Lung microvascular endothelial cell (primary cell): ENCODE results near the gene C16orf78. TPM values are rescaled to one million over a fixed set of nuclear protein-coding genes. Genes with fewer than 3 reads are reported as not detected.

Experiments used
- DNase-seq, 2 donors: peaks; one replicate each; pipeline versions ENCODE4 v3.0.0 to v3.0.0-alpha.2; 2010; ENCODE audit warnings: low read depth in 2 of 2
- total RNA-seq: library from RNA; depleted of rRNA; stranded (reverse); fragments of >200 nt; gene quantifications from 2 replicates; pipeline ENCODE4 v1.2.1, GENCODE V29; 2014

Gene C16orf78, protein sequence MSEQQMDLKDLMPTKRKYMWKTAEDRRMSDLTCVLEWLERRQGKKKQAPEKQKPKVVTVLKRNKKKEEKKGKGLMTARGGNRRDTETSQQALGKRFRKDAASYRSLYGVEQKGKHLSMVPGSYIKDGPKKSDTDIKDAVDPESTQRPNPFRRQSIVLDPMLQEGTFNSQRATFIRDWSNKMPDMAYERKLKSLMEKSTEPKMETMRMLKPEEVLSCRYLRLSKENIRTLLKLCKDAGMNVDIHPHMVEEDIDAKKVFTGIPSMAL
- not detected in 2 replicates for total RNA-seq

GRCh38 chr16:49373504-49373903 lies at the start of gene C16orf78:
Gene C16orf78, plus strand, starts transcription at chr16:49373804. Its CDS starts 136 bp downstream, at chr16:49373940.
- no peak for DNase-seq

- no peak for DNase-seq
Measured at GRCh38 chr16:49324703-49325102, 48.9 kb upstream of the C16orf78 start.

DNA sequence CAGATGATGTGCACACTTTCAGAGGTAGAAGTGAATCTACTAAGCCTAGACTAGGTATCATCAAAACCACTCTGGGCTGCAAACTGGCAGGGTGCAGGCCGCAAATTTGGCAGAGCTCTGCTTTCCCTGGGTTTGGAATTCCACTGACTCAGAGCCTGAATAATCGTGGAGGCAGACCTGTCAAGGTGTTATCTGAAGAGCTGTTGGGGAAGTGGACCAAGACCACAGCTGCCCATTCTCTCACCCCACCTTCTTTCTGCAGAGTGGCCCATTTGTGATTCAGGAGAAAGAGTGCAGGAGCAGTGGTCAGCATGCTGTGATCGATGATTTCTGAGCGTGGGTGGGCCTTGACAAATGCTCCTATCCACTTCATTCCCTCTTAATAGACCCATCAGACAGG lies 46.1 kb upstream of the C16orf78 start:
- no peak for DNase-seq

DNA sequence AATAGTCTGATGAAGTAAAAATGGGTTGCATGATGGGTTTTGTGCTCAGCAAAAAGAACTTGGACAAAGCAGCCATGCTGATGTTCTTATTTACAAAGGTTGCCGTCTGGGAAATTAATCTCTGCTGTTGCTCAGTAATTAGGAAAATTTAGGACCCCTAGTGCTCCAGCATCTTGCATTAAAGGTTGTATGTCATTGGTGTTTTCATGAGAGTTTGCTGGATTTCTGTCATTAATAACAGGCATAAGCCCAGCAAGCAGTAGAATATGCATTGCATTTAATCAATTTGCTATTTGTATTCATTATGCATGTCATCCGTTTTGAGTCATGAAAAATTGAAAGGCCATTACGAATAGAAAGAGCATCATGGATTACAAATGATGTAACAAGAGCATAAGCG lies 45.3 kb upstream of the C16orf78 start:
- DNase-seq, result no peak

DNA sequence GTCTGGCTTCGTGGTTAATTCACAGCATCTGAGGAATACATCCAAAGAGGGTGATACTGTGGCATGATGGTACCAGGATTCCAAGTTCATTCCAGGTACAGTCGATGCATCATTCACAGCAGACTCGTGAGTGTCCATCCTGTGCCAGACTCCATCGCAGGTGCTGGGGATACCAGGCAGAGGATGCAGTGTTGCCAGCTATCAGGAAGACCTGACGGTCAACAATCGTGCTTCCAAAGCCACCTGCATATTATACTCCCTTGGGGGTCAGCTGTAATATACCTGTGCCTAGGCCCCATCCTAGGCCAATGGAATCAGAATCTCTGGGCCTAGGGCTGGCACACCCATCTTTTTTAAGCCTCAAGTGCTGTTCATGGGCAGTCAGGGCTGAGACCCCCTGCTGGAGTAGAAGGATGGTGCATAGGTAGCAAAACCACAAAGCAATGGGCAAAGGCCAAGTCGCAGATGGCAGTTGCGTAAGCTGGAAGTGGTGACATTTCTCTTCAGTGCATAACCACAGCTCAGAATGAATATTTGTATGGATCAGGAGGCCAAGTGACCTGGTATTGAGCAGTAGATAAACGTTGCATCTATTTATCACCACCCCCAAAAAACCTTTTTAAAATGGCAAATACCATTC lies 42.9 kb upstream of the C16orf78 start:
- no peak for DNase-seq

DNA sequence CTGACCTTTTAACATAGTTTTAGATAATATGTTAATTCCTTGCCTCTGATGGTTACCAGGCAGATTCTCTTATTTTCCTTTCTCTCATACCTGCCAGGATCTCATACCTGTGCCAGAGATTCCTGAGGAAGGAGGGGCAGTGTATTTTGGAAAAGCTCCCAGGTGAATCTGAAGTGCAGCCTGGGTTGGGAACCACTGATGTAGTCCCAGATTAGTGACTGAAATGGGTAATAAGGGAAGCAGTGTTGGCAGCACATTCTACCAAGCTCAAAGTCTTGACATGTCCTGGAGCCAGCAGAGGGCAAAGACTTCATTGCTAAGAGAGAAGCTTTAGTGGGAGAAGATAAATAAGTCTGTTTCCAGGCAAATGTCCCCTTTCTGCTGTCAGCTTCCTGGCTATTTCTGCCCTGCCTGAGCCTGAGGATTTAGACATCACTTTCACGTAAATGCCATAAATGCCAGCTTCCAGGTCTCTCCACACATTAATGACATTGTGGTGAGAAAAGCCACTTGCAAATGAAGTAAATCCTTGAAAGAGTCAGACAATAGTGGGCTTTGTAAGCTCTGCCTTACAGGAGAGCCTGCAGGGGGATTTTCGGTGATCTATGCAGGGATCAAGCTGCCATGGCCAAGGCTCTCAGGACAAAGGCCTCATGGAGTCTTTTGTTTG lies 40.9 kb upstream of the C16orf78 start:
- DNase-seq, result no peak

GRCh38 chr16:49333259-49333597 lies 40.4 kb upstream of the C16orf78 start:
- no peak for DNase-seq

DNA sequence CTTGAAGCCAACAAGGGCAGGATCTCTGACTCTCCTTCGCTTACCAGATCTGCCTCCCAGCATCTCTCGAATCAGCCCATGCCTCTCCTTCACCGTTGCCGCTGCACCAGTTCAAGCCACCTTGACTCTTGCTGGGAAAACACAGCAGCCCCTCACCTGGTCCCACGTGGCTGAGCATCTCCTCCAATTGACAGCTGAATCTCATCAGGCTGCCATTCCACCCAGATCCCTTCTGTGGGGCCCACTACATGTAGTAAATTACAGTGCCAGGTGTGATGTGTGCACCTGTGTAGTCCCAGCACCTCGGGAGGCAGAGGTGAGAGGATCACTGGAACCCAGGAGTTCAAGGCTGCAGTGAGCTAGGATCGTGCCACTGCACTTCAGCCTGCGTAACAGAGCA lies 37.8 kb upstream of the C16orf78 start:
- no peak for DNase-seq

DNA sequence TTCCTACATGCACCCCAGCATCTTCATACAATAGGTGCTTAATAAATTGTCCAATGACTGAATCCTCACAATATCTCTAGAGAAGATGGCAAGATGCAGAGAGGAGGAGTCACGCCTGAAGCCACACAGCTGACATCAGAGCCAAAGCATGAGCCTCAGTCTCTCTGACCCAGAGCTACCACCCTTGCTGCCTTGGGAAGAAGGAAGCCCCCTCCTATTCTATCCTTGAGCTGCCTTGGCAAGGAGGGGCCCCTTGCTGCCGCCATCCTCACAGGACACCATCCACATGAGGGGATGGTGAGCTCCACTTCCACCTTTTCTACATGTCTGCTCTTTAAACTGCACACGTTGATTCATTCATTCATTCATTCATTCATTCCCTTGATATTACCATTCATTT lies 37.0 kb upstream of the C16orf78 start:
- no peak for DNase-seq

DNA sequence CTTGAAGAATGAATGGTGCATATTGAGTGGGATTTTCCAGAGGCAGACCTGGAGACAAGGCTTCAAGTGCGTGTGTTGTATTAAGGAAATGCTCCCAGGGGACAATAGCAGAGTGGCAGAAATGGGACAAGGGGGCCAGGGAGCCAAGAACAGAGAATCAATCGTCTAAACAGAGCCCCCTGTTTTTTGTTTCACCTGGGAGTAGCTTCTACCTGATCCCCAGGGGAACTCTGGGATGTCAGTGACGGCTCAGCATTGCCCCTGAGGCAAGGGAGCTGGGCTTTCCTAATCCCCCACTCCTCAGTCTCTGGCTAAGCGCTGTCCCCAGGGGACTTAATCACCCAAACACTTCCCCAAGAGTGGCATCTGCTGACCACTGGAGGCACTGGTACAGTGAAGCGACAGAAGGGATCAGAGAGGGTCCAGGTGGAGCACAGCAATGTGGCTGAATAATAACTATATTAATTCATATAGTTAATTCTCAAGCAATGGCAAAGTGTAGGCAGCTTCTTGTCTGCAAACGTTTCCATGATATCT lies 35.7 kb upstream of the C16orf78 start:
- no peak for DNase-seq

DNA sequence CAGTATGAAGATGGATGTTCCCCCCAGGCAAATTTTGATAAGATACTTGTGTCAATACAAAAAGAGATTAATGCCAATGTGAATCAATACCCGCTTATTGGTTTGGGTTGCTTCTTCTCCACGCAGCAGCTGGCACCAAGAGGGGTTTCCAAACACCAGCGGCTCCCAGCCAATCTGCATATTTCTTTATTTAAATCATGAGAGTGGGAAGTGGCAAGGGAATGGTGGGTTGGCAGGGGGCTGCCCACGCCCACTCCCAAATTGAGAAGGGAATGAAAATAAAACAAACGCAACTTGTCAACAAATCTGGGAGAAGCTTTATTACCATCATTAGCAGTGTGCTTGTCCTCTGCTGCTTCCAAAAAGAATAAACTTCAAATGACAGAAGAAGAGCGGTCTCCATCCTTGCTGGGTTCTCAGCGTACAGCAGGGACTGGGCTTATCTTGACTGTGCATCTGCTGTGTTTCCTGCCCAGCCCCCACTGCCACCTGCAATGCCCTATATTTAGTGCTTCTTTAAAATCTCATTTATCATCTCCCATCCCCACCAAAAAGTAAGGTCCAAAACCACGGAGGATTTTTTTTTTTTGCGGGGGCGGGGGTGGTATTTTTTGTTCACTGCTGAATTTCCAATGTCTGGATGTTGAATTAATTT lies 34.9 kb upstream of the C16orf78 start:
- DNase-seq, result no peak

DNA sequence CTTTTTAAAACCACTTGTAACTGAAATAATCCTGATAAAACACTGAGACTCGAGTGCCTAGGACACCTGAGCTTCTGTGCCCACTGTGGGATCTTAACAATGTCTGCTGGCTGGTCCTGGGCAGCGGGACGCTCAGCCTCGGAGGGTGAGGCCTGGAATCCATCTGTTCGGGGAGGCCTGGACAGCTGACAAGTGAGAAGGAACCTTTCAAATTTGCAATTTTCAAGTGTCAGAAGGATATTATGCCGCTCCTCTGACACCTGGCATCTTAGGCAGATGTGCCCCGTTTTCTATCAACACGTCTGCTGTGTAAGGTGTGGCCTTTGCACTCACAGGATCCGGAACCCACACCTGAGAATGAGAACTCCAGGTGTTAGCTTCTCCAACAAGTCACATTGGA lies 33.1 kb upstream of the C16orf78 start:
- no peak for DNase-seq

DNA sequence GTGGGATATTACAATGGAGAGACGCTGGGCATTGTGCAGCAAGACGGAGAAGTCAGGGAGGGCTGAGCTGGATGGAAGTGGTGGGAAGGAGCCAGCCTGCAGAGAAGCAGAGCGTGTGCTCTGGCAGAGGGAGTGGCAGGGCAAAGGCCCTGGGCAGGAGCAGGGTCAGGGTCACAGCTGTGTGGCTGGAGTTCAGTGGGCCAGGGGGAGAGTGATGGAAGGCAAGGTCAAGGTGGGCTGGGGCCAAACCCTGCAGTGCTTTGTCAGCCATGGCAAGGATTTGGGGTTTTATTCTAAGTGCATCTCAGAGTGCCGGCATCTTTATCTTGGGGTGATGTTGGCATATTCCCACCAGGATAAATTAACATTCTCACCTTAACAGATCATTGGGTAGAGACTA lies 31.9 kb upstream of the C16orf78 start:
- DNase-seq, result no peak

DNA sequence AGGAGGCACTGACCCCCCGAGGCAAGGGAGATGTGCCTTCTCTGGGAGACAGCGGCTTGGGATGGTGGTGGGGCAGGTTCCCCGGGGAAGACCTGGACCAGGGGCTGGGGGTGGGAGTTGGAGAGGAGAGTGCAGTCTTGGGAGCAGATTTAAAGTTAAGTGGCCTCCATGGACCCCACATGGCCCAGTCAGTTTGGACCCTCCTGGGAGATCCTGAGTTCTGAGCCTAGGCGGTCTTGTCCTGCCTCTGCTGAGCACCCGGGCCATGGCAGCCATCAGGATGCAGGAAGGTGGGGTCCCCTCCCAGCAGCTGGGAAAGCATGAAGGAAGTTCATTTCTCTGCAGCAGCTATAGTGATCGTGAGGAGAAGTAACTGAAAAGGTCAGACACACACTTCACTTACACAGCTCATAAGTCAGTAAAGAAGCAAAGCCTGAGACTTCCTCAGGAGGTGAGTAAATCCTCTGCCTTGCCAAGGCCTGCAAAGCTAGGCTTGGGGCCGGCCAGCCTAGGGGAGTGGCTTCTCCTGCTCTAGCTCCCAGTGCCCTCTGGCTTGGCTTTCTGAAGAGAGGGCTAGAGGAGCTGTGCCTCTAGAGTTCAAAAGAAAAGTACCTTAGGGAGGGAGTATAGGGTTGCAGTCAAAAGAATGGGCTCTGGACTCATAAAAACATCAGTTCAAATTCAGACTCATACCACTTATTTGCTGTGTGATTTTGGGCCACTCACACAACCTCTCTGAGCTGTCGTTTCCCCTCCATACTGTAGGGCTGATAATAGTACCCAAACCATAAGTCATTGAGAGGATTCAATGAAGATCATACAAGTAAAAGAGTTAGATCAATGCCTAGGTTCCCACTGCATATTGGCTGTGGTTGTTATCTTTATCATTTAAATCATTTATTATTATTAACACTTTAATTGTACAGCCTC lies 31.0 kb upstream of the C16orf78 start:
- no peak for DNase-seq

DNA sequence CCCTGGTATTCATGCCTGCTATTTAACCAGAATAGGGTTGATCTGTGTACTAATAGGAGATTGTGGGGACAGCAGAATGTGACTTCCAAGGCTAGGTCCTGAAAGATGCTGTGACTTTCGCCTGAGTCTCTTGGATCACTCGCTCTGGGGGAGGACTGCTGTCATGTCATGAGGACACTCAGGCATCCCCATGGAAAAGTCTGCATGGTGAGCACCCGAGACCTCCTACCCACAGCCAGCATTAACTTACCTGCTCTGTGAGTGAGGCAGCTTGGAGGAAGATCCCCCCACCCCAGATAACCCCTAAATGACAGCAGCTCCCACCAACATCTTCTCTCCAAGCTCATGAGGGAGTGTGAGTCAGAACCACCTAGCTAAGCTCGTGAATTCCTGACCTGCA lies 30.3 kb upstream of the C16orf78 start:
- no peak for DNase-seq

DNA sequence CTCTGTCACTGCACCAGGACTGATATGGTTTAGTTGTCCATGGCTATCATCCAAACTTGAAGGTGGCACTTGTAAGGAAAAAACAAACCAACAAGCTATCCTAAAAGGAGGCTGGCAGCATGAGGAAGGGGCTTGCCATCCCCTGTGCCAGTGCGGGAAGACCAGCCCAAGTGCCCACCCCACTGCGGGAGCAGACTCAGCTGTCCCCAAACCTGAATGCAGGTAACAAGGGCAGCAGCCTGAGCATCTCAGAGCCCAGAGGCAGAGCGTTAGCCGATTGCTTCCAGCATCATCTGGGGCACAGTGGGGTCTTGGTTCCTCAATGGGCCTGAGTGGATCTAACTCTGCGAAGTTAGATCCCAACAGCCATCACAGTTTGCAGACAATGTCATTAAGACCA lies 29.2 kb upstream of the C16orf78 start:
- DNase-seq, result no peak

DNA sequence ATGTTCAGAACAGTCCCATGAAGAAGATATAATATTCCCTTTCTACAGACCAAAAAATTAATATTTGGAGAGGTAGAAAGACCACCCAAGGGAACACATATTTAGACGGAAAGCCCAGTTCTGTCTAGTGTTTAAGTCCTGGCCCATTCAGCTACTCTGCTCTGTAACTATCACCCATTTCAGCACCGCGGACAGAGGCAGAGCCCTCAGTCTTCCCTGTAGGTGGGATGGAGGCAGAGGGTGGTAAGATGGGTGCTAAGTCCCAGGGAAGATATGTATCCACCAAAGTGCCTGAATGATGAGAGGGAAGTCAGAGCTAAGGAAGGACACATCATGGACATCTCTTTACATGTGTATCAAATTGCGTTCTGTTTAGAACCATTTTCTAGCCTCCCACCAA lies 27.8 kb upstream of the C16orf78 start:
- no peak for DNase-seq

DNA sequence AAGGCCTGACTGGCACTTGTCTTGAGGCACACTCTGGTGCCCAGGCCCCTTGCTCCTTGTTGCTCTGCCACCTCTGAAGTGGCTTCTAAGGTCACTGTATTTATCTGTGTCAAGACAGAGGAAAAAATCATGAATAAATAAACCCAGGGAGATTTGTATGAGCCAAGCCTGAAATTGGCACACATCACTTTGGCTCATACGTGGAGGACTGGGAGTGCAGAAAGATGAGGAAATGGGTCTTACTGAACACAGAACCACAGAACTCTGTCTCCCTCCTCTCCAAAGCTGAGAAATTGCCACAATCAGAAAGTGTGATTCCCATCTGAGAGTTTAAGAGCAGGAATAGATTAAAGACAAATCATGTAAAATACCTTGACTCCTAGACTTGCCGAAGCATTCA lies 27.1 kb upstream of the C16orf78 start:
- no peak for DNase-seq

DNA sequence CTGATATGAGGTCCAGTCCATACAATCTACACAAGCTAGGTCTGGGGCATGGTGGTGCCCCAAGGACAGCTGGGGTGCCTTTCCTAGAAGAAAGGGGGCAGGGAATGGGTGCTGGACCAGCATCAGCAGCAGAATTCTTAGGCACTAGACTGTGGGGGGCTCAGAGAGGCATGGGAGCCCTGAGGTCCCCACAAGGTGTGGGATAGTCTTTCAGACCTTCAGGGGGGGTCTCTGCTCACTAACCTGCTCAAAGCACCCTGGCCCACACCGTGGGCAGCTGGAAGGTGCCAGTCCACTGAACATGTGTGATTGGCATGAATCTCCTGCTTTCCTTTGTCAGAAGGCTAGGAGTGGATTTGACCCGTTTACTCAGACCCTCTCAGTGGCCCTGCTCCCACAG lies 26.1 kb upstream of the C16orf78 start:
- no peak for DNase-seq

GRCh38 chr16:49348408-49349176 lies 25.0 kb upstream of the C16orf78 start:
- DNase-seq, result no peak
